HG03442 (cell line): ENCODE results near the gene UNC45B.
A peak's percentile ranks its signal among the peaks of the same experiment; 100 is the strongest.
"Not testable (repeated sequence)": the region's sequence is repeated elsewhere in the genome, so short reads cannot be mapped to it uniquely, and the experiment has no call there.

Experiments
- ATAC-seq: cut with Tn5 transposase; IDR thresholded peaks from one replicate; pipeline ENCODE4 v1.9.1; 2021; ENCODE audit warnings: mild to moderate bottlenecking, moderate library complexity; ENCODE audit not compliant: unreplicated experiment

UNC45B gene

GRCh38 chr17:35169835-35170363 lies 22.3 kb downstream of the UNC45B start:
- no peak for ATAC-seq

- ATAC-seq: no peak
Measured at GRCh38 chr17:35170968-35171771, 23.6 kb downstream of the UNC45B start.

GRCh38 chr17:35171834-35172233 lies 24.2 kb downstream of the UNC45B start:
- ATAC-seq: no peak

- ATAC-seq: not testable (repeated sequence)
Measured at GRCh38 chr17:35172321-35172720, 24.7 kb downstream of the UNC45B start.

- ATAC-seq: no peak
Measured at GRCh38 chr17:35174835-35175334, 27.3 kb downstream of the UNC45B start.

GRCh38 chr17:35175638-35176415 lies 28.2 kb downstream of the UNC45B start:
- ATAC-seq: no peak

- ATAC-seq: no peak
Measured at GRCh38 chr17:35176897-35177296, 29.3 kb downstream of the UNC45B start.

- ATAC-seq: not testable (repeated sequence)
Measured at GRCh38 chr17:35179379-35179778, 31.8 kb downstream of the UNC45B start.

GRCh38 chr17:35183332-35183731 lies 35.7 kb downstream of the UNC45B start:
- ATAC-seq: no peak

GRCh38 chr17:35184274-35184673 lies 36.7 kb downstream of the UNC45B start:
- ATAC-seq: no peak

GRCh38 chr17:35185849-35186248 lies 38.2 kb downstream of the UNC45B start:
- ATAC-seq: peak; percentile 45

GRCh38 chr17:35187481-35187880 lies 39.9 kb downstream of the UNC45B start:
- no peak for ATAC-seq

GRCh38 chr17:35188111-35188510 lies 40.5 kb downstream of the UNC45B start:
- ATAC-seq: no peak

- ATAC-seq: no peak
Measured at GRCh38 chr17:35189291-35189690, 41.7 kb downstream of the UNC45B start.

GRCh38 chr17:35191001-35191695 lies 43.5 kb downstream of the UNC45B start:
- no peak for ATAC-seq

- ATAC-seq: no peak
Measured at GRCh38 chr17:35192708-35193107, 45.1 kb downstream of the UNC45B start.

- ATAC-seq: not testable (repeated sequence)
Measured at GRCh38 chr17:35194001-35194400, 46.4 kb downstream of the UNC45B start, which contains the start of gene SLC35G3. SLC35G3 (minus strand) TSS chr17:35194393; CDS start chr17:35194307, 86 bp downstream.

- ATAC-seq: not testable (repeated sequence)
Measured at GRCh38 chr17:35195062-35195461, 47.4 kb downstream of the UNC45B start.

- ATAC-seq: not testable (repeated sequence)
Measured at GRCh38 chr17:35202582-35202981, 55.0 kb downstream of the UNC45B start.

- no peak for ATAC-seq
Measured at GRCh38 chr17:35210741-35211140, 63.1 kb downstream of the UNC45B start.

- no peak for ATAC-seq
Measured at GRCh38 chr17:35212668-35213067, 65.1 kb downstream of the UNC45B start.
